ENCODE results near the gene UBR4. TPM values are rescaled to one million over a fixed set of nuclear protein-coding genes. Genes with fewer than 3 reads are reported as not detected.

The UBR4 gene
- total and polyA plus RNA-seq, 2 of the 8 experiments (the other 6 are each of a cell fraction or from before 2014, with no cell fraction given) = 139 to 152 TPM

- Histone ChIP-seq H3K79me1 (ENCODE audit: low read depth, low read length) (no peaks in the 10 kb centered on the region), H4K91ac (replicated peaks; ENCODE audit: insufficient read length, low read length) (no peak overlapping the region), H3K9ac (replicated peaks in 1 of 4; ENCODE audit: extremely low read depth in 1 of 4, low read depth in 3 of 4, low read length in 3 of 4) (no peak overlapping the region), H3K4me3 (ENCODE audit: extremely low read depth in 1 of 4, insufficient read depth in 2 of 4, low read depth in 3 of 4, low read length in 4 of 4) (no peak overlapping the region), H3K27ac (ENCODE audit: low read depth, low read length) (no peak overlapping the region), H2BK15ac (ENCODE audit: low read length) (no peak overlapping the region), H4K8ac (ENCODE audit: extremely low read depth, insufficient read depth, low read length) (peak overlapping the region; percentile 11), H3K23ac (ENCODE audit: insufficient read length) (no peak overlapping the region), H3K36me3 (ENCODE audit: control insufficient read depth in 2 of 4, insufficient read depth in 4 of 4, low read length in 3 of 4) (no peaks in the 10 kb centered on the region), H3K18ac (ENCODE audit: extremely low read depth, low read length) (no peak overlapping the region), H3K56ac (replicated peaks; ENCODE audit: insufficient read length, low read depth, low read length) (no peak overlapping the region), H3K79me2 (ENCODE audit: control insufficient read depth in 1 of 2, insufficient read depth in 2 of 2, low read length in 2 of 2) (no peaks in the 10 kb centered on the region), H2BK12ac (ENCODE audit: low read depth, low read length) (no peak overlapping the region), H3K14ac (ENCODE audit: insufficient read length) (no peak overlapping the region), H3K4me2 (ENCODE audit: insufficient read depth in 1 of 2, low read depth in 2 of 2, low read length in 2 of 2) (no peak overlapping the region), H3K23me2 (ENCODE audit: low read depth, low read length) (no peaks in the 10 kb centered on the region), H2AFZ (ENCODE audit: low read length) (no peak overlapping the region), H3K4ac (replicated peaks; ENCODE audit: insufficient read length, low read depth, low read length) (no peak overlapping the region), H3K9me3 (ENCODE audit: insufficient read depth in 2 of 2, low read depth in 1 of 2, low read length in 1 of 2) (no peaks in the 10 kb centered on the region), H2AK5ac (ENCODE audit: low read depth, low read length) (no peak overlapping the region), H4K20me1 (replicated peaks in 1 of 2; ENCODE audit: control insufficient read depth in 1 of 2, insufficient read depth in 2 of 2, low read length in 2 of 2) (no peaks in the 10 kb centered on the region), H2BK5ac (ENCODE audit: low read depth, low read length) (no peak overlapping the region), H2BK20ac (ENCODE audit: low read length) (no peak overlapping the region), H2BK120ac (replicated peaks; ENCODE audit: low read depth, low read length) (no peak overlapping the region), H3K4me1 (replicated peaks in 1 of 4; ENCODE audit: control insufficient read depth in 3 of 4, insufficient read depth in 4 of 4, low read length in 3 of 4) (no peaks in the 10 kb centered on the region; a peak in 1 of 7 replicates), H4K5ac (ENCODE audit: insufficient read length, low read depth, low read length) (no peak overlapping the region), H3K27me3 (replicated peaks in 1 of 4; ENCODE audit: control insufficient read depth in 3 of 4, extremely low read depth in 1 of 4, insufficient read depth in 3 of 4, low read length in 3 of 4) (peaks cover 0 to under 1% (median 0%) of the 10 kb centered on the region in 4 experiments; a peak in 1 of 7 replicates)
- no peak for DNase-seq (ENCODE audit: low read depth in 1 of 2, low spot score in 2 of 2)
- WGBS, 2 experiments (ENCODE audit: extremely low coverage in 1 of 2, insufficient coverage in 1 of 2, insufficient read length in 1 of 2, insufficient replicate concordance in 2 of 2, low coverage in 1 of 2, low lambda C conversion rate in 2 of 2, missing lambda C conversion rate in 1 of 2) = 80% methylated on average over 8 of the region's 8 CpGs; no CpG with 5 or more reads in 1 of the 2 experiments
- CTCF ChIA-PET (ENCODE audit: partially characterized antibody) = interaction anchor here (1.0 to 1.8 kb wide), 7 partner anchors 9 to 122 kb away, joined by 3 to 7 read pairs (median 4); no protein-coding TSS in a partner anchor
- no peak for FAIRE-seq
- POLR2A ChIA-PET (ENCODE audit: partially characterized antibody) = interaction anchor here (1.5 kb wide), 1 partner anchor 77 kb away, joined by 6 read pairs; the partner anchor contains the start of gene IFFO2
These were observed 176.6 kb downstream of the UBR4 start for GRCh38 chr1:19033515-19033839.
